Thyroid gland (tissue), 4 donors: ENCODE measurements around the gene WWC2. TPM values are rescaled to one million over a fixed set of nuclear protein-coding genes. Genes with fewer than 3 reads are reported as not detected.

Experiments used
- DNase-seq, 2 donors: peaks; one replicate each; pipeline ENCODE4 v3.0.0-alpha.2; 2019
- H3K27ac ChIP-seq, 3 donors: fragments of 200-600 bp; sonication (generic); 1 replicate in 2 of 3; 2 replicates in 1 of 3; pipeline ENCODE4 v1.5.1; 2016 to 2019; ENCODE audit warnings: mild to moderate bottlenecking in 1 of 3, moderate library complexity in 1 of 3
- H3K27me3 ChIP-seq: fragments of 200-600 bp; sonication (generic); one replicate; pipeline ENCODE4 v1.5.1; 2019
- H3K36me3 ChIP-seq, 2 donors: fragments of 200-600 bp; sonication (generic); one replicate each; pipeline ENCODE4 v1.5.1; 2016 to 2019
- H3K4me1 ChIP-seq, 2 donors: fragments of 200-600 bp; sonication (generic); one replicate each; pipeline ENCODE4 v1.5.1; 2017 to 2019
- H3K4me3 ChIP-seq, 3 donors: fragments of 200-600 bp; sonication (generic); replicated peaks in 1 of 3; 1 replicate in 2 of 3; 2 replicates in 1 of 3; pipeline ENCODE4 v1.5.1; 2016; ENCODE audit warnings: mild to moderate bottlenecking in 1 of 3
- H3K9me3 ChIP-seq: fragments of 200-600 bp; sonication (generic); one replicate; pipeline ENCODE4 v1.5.1; 2017
- CTCF ChIP-seq, 6 experiments: fragments of 200-600 bp in 3 of 6; fragments of 450-650 bp in 3 of 6; sonication (generic) in 3 of 6; IDR thresholded peaks; one replicate each; pipeline ENCODE4 v1.5.1; 2016 to 2019; ENCODE audit warnings: antibody characterized with exemption in 6 of 6, mild to moderate bottlenecking in 2 of 6, inconsistent platforms in 1 of 6, moderate library complexity in 1 of 6
- POLR2A ChIP-seq, 2 donors: fragments of 450-650 bp; IDR thresholded peaks; one replicate each; pipeline ENCODE4 v1.6.1; 2017; ENCODE audit warnings: antibody characterized with exemption in 2 of 2, mild to moderate bottlenecking in 2 of 2, moderate library complexity in 1 of 2
- WGBS, 2 donors: methylation state at CpG; one replicate each; pipeline ENCODE4 v1.1.5; 2017; 5-methylcytosine and 5-hydroxymethylcytosine counted together
- intact Hi-C: fragments of 100-400 bp; cut with DNase I; formaldehyde crosslinking; loops from one replicate; pipeline ENCODE4 v1.15.1; 2023
- total RNA-seq, 4 donors: library from RNA; depleted of rRNA; stranded (reverse); fragments of >200 nt; gene quantifications; one replicate each; pipeline ENCODE4 v1.2.3, GENCODE V29; 2016

The WWC2 gene
- total RNA-seq, 4 donors from 2014 or later, result 44.6 to 87.4 (median 53.5) TPM

- H3K27me3 ChIP-seq, result no peaks in the 10 kb centered on the region
- no peak overlapping the region for H3K4me3 ChIP-seq
- H3K4me1 ChIP-seq, result no peaks in the 10 kb centered on the region
- 88 to 92% methylated on average over 9 of the region's 9 CpGs for WGBS, 2 donors
- H3K36me3 ChIP-seq, result no peaks in the 10 kb centered on the region
- no peak for DNase-seq
- no peak overlapping the region for H3K27ac ChIP-seq
- H3K9me3 ChIP-seq, result no peaks in the 10 kb centered on the region
- intact Hi-C loops, result no loop called here
- TF ChIP-seq POLR2A (IDR thresholded peaks at IDR 0.05), result no peak
- TF ChIP-seq CTCF (IDR thresholded peaks at IDR 0.05), result no peak
Measured at GRCh38 chr4:183349673-183350072, 250.6 kb downstream of the WWC2 start.

GRCh38 chr4:183350317-183351071, 251.4 kb downstream of the WWC2 start:
- no peak for DNase-seq
- Histone ChIP-seq H3K27me3 (no peaks in the 10 kb centered on the region), H3K4me3 (no peak overlapping the region), H3K36me3 (no peaks in the 10 kb centered on the region), H3K4me1 (no peaks in the 10 kb centered on the region), H3K27ac (no peak overlapping the region), H3K9me3 (no peaks in the 10 kb centered on the region)
- intact Hi-C loops, result no loop called here
- 63 to 64% methylated on average over 17 of the region's 17 CpGs for WGBS, 2 donors
- TF ChIP-seq POLR2A (IDR thresholded peaks at IDR 0.05) (no peak), CTCF (IDR thresholded peaks at IDR 0.05) (no peak)

- no peak for DNase-seq
- no peaks in the 10 kb centered on the region for H3K36me3 ChIP-seq
- TF ChIP-seq CTCF (IDR thresholded peaks at IDR 0.05), result no peak
- no peak for TF ChIP-seq POLR2A (IDR thresholded peaks at IDR 0.05)
- 87 to 89% methylated on average over 5 of the region's 5 CpGs for WGBS, 2 donors
- H3K4me3 ChIP-seq, result no peak overlapping the region
- H3K27ac ChIP-seq, result no peak overlapping the region
- no peaks in the 10 kb centered on the region for H3K4me1 ChIP-seq
- intact Hi-C loops, result no loop called here
- H3K27me3 ChIP-seq, result no peaks in the 10 kb centered on the region
- no peaks in the 10 kb centered on the region for H3K9me3 ChIP-seq
Measured at GRCh38 chr4:183352546-183352945, 253.5 kb downstream of the WWC2 start.

- DNase-seq, result no peak
- 91 to 94% methylated on average over 8 of the region's 8 CpGs for WGBS, 2 donors
Measured at GRCh38 chr4:183353557-183353956, 254.5 kb downstream of the WWC2 start.

More at GRCh38 chr4:183353557-183353956, 254.5 kb downstream of the WWC2 start:
- H3K36me3 ChIP-seq, result no peaks in the 10 kb centered on the region
- H3K4me1 ChIP-seq, result no peaks in the 10 kb centered on the region
- no peak overlapping the region for H3K27ac ChIP-seq
- H3K9me3 ChIP-seq, result no peaks in the 10 kb centered on the region
- no peaks in the 10 kb centered on the region for H3K27me3 ChIP-seq
- intact Hi-C loops, result no loop called here
- no peak overlapping the region for H3K4me3 ChIP-seq
- TF ChIP-seq CTCF (IDR thresholded peaks at IDR 0.05), result no peak
- no peak for TF ChIP-seq POLR2A (IDR thresholded peaks at IDR 0.05)
